CD4-positive, alpha-beta T cell treated with Interleukin-6 for 4 hours (primary cell): ENCODE measurements around the gene KIF26B.

ENCODE experiments used
- DNase-seq: peaks from one replicate; pipeline ENCODE4 v3.0.0-alpha.2; 2020; ENCODE audit warnings: mixed read lengths

KIF26B gene

DNA sequence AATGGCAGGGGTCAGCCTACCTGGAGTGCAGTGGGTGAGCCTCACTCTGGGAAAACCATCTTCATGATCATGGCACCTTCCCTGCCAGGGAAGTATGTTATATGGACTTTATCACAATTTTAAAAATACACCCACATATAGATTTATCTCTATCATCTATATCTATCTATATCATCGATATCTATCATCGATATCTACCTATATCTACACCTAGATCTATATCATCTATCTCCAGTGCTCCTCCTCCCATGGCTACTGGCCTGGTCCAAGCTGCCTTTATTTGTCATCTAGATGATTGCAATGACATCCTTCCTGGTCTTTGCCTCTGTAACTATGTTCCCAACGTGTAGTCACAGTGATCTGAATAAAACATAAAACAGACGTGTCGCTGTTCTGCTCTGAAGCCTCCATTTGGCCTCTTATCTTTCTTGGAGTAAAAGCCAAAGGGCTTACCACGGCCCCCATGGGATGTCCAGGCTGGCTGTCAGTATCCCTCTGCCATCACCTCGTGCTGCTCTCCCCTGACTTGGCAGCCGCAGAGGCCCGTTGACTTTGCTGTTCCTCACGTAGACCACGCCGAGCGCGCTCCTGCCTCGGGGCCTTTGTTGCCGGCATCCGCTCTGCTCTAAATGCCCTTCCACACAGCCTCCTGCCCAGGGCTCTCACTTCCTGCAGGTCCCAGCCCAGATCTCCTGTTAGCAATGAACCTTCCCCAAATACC, 20.6 kb upstream of the KIF26B start:
- no peak for DNase-seq

DNA sequence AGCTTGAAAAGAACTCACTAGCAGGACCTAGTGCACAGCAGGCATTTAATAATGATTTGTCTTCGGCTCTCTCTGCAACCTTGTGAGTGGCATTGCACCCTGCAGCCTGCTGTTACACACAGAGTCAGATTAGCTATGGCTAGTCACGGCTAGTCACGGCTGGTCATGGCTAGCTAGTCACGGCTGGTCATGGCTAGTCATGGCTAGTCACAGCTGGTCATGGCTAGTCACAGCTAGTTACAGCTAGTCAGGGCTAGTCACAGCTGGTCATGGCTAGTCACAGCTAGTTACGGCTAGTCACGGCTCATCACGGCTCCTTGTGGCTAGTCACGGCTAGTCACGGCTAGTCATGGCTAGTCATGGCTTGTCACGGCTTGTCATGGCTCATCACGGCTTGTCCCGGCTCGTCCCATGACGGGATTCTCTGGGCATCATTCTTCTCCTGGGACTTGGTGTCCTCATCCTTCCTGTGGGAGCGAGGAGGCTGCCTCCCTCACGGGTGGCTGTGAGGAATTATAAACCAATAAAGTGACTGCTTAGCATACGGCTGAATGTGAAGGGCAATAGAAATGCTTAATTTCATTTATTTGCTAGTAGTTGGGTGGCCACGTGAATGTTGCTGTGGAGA, 12.5 kb upstream of the KIF26B start:
- no peak for DNase-seq

DNA sequence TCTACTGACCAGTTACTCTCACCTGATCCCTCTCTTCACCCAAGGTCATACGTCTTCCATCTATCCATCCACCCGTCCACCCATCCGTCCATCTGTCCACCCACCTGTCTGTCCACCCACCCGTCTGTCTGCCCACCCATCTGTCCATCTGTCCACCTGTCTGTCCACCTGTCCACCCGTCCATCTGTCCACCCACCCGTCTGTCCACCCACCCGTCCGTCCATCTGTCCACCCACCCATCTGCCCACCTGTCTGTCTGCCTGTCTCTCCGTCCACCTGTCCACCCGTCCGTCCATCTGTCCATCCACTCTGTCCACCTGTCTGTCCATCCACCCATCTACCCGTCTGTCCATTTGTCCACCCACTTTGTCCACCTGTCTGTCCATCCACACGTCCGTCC, 11.8 kb upstream of the KIF26B start:
- DNase-seq: no peak

DNA sequence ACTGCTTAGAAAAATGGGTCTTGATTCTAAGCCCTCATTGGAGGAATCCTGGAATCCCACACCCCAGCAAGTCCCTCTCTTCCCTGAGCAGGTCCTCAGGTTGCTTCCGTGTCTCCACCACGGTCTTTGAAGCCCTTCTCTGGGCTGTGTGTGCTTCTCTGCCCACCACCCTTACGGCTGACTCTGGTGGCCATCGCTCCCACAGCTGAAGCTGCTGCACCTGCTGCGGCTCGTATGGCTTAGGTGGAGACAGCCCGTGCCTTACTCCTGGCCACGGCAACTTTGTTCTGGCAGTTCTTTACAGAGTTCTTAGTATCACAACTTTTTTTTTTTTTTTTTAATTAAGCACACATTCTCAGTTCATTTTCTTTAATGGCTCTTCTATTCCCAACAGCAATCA, 10.9 kb upstream of the KIF26B start:
- DNase-seq: no peak

DNA sequence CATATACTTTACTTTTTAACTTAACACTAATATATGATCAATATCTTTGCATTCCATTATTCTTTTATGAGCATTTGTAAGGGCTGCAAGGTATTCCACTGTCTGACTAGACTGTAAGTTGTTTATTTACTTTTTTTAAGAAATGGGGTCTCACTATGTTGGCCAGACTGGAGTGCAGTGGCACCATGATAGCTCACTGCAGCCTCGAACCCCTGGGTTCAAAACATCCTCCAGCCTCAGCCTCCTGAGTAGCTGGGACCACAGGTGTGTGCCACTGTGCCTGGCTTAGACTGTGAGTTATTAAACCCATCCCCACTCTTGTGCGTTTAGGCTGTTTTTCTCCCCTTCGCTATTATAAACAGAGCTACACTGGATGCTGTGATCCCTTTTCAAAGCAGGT, 6.7 kb upstream of the KIF26B start:
- DNase-seq: no peak

DNA sequence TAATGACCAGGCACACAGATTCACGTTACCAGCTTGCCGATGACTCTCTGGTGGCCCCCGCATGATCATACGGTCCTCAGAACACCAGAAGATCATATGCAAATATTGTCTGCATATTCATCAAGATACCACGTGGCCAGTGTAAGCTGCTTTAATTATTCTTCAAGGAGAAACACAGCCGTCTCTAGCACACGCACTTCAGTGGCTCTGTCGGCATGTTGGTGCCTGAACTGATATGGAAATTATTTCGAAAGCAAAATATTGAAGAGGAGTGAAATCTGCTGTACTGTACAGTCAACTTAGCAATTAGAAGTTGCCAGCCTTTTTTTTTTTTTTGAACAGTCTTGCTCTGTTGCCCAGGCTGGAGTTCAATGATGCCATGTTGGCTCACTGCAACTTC, 5.9 kb upstream of the KIF26B start:
- no peak for DNase-seq

DNA sequence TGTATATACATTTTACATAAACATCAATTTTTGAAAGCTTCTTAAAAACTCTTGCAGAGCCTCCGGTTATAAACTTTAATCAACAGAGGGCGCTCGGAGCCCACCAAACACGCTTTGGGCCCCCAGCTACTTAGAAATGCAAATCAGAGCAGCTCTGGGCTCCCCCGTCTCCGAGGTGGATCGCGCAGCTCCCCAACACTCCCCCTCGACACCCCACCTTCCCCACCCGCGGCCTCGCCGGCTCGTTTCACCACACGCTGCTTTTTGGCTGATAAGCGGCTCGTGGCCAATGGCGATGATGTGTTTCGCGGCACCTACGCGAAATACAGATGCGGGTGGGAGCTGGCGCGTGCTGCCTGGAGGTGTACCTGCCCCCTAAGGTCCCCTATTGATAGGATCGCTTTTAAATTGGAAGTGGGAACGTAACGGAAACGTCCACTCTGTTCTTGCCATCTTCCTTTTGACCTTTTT, 1.7 kb upstream of the KIF26B start:
- DNase-seq: peak; percentile 54

DNA sequence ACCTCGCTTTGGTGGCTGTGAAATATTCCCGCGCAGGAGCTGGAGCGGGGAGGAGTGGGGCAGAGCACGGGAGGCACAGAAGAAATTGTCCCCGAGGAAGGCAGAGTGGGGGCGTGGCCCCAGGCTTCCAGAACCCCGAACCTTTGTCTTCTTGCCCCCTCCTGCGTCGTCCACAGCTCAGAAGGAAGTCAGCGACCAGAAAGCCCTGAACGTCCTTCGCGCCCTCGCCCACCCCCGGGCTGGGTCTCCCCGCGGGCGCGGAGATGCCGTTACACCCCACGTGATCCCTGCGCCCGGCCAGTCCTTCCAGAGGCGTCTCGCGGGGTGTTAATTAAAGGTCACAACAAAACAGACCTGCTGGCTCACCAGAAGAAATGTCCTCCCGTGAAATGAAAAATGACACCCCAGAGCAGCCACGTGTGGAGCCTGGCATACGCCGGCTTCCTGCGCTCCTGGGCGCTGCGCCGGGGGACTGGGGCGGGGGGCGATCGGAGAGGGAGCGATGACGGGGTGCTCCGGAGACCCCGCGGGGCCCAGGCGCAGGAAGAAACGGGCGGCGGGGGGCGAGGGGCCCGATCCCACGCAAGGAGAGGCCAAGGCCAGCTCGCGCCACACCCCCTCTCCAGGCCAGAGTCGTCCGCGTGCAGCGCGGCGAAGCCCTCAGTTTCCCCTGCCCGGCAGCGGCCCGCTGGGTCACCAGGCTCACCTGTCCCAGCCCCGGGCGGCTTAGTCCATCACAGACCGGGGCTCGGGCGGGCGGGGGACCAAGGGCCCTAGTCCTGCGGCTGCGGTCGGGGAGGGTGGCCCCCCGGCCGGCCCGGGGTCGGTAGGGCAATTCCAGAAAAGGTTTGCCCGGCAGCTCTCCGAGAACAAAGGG, 995 bp upstream of the KIF26B start:
- no peak for DNase-seq

DNA sequence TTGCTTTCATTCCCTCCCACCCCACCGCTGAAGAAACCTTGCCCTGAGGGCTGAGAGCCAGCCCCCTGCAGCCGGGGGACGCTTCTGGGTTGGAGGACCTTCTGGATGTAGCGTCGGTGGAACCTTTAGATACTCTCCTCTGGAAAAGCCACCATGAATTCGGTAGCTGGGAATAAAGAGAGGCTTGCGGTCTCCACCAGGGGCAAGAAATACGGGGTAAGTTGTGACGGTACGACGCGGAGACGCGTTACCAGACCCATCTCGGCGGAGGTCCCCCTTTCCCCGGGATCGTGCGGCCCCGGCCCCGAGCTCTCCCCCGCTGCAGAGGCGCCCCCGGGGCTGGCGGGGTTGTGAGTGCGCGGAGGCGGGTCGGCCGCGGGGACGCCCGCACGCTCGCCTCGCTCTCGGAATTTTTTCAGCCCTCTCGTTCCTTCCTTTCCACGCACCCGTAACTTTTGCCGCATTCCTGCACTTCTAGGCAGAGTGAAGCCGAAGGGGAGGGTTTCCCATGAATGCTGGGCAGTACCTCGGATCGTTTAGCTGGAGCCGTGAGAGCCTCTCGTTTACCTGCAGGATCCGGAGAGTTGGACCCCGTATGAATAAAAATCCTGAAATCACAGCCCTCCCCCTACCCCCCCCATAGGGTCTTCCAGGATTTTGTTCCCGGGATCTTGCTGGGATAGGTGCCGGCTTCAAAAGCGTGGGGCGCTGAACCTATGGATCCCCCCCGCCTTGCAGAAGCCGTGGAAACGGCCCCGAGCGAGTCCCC, 671 bp downstream of the KIF26B start:
- DNase-seq: no peak

DNA sequence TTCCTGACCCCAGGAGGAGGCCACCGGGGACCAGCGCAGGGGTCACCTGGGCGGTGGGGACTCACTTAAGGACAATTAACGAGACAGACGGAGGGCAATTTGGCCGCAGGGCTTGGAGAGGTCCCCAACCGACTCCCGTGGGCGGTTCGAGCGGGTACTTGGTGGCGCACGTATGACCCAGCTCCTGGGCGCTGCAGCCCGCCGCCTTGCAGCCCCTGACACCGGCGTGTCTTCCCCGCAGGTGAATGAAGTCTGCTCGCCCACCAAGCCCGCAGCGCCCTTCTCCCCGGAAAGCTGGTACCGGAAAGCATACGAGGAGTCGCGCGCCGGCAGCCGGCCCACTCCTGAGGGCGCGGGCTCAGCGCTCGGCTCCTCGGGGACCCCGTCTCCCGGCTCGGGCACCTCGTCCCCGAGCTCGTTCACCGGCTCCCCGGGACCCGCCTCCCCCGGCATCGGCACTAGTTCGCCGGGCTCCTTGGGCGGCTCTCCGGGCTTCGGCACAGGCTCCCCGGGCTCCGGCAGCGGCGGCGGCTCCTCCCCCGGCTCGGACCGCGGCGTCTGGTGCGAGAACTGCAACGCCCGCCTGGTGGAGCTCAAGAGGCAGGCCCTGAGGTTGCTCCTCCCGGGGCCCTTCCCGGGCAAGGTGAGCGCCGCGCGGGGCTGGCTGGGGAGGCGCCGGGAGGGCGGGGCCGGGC, 1.4 kb downstream of the KIF26B start:
- peak; percentile 70 for DNase-seq

DNA sequence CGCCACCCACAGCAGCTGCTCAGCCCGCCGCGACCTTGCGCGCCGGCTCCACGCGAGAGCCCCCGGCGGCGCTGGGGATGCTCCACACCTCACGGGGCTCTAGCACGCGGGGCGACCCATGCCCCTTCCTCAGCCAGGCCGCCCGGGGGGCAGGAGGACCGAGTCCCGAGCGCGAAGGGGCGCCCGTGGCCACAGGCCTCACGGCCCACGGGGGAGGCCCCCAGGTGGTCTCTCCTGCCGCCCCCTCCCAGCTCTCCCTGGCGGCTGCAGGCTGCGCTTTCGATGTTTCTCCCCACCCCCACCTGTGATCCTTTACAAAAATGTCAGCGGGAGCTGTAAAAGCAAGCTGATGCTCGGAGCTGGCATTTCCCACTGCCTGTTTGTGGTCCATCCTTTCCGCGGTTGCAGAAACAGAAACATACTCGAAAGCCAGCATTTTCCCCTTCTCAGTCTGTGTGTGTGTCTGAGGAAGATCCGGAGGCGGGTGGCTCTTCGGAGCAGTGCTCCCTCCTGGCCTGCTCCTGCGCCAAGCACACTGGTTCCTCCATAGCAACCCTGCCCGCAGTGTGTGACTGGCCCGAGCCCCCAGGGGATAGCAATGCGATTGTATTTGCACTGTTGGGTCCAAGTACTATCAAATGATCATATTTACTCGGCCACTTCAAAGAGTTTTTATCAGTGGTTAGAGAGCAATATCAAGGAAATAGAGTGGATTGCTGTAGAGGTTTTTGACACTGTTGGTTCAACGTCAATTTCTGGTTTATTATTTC, 2.1 kb downstream of the KIF26B start:
- no peak for DNase-seq

DNA sequence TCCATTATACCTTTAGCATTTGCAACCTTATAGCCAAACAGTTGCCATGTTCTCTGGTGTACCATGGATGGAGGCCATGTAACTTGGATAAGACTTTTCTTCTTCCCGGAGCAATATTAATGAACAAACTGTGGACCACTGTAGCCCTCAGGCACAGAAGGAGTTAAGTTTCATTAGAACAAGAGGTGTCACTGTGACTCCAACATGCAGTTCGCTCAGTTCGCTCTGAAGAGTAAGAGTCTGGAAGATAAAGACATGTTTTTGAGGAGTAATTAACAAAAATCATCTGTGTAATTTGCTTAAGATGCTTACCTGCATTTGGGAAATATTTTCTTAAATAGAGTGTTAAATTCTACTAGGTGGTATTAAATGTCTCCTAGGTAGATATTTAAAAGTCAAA, 4.1 kb downstream of the KIF26B start:
- DNase-seq: no peak

DNA sequence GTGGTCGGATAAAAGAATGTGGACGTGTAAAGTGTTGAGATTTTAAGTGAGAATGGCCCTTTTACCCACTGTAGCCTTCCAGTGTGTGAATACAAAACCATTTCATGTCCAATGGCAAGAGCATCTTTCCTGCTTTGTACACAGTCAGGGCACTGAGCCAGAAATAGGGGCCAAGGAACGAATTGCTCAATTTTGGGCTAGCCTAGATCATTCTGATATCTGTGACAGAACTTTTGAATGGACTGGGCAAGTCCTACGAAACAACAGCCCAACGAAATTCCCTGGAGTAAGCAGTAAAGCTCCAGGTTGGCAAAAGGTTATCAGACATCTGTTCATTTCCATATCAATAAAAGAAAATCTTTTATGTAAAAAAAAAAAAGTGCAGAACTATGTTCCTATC, 5.5 kb downstream of the KIF26B start:
- DNase-seq: no peak

DNA sequence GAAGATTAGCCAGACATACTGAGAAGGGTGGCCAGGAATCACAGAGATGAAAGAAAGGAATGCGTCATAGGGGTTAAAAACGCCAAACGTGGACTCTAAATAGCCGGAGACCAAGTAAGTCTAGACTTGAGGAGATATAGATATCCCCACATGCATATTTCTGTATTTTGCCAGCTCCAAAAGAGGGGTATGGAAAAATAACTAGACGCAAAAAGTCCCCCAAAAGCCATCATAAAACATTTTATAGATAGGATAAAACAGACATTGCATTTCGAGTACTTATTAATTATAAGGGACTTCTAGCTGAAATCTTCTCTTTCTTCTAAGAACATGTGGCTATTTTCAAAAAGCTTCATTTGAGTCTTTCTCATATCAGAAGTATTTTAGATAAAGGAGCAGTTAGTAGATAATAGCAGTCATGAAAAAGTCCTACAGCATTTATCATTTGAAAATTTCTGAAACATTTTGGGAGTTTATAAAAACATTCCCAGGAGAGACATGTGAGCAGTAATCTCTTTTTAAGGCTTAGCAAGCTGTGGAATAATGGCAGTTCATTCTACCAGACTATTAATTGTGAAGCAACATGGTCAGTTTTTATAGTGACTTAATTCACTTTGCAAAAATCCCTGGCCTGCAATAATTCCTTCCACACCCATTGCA, 6.1 kb downstream of the KIF26B start:
- DNase-seq: no peak

DNA sequence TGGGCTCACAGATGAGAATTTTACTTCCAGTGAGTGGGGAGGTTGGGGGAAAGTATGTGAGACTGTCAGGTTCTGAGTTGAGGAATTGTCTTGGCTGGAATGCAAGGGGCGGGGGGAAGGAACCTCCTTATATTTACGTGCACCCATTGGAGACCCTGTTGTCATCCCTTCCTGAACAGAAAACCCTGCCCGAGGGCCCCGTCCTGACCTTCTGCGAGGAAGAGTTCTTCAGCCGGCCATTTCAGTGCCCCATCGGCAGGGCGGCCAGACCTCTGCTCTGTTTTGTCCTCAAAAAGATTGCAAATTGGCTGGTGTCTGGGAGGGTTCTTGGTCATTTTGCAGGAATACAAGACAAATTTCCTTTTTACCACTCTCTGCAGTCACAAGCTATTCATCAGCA, 7.1 kb downstream of the KIF26B start:
- no peak for DNase-seq

DNA sequence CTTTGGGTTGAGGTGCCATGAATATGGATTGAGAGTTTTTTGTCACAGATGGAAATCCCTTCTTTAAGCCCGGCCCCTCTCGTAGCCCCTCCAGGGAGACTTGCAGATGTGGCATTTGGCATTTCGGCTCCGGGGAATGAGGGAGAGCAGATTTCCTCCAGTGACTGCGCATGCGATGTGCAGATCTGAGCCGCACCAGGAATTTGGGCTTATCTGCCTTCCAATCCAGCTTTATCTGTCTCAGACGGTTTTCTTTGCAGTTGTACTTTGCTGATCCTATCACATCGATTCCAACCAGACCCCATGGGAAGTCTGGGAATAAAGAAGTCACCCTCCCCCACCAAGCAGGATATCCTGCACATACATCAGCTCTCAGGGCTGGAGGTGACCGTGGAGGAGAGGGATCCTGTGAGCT, 11.7 kb downstream of the KIF26B start:
- no peak for DNase-seq

DNA sequence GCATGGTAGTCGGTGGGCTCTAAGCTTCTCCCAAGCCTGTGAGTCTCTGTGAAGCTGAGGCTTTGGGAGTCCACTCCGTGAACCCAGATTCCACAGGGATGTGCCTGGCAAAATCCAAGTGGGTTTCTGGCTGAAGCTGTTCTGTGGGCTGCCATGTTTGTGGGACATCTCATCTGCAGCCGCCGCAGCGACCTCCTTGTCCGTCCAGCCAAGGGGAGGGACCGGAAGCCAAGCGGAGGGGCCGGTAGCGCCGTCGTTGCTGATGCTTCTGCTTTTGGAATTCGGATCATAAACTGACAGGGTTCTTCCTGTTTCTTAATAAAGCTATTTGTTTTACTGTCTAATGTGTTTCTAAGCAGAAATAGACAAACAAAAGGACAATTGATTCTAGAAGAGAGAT, 13.3 kb downstream of the KIF26B start:
- no peak for DNase-seq

DNA sequence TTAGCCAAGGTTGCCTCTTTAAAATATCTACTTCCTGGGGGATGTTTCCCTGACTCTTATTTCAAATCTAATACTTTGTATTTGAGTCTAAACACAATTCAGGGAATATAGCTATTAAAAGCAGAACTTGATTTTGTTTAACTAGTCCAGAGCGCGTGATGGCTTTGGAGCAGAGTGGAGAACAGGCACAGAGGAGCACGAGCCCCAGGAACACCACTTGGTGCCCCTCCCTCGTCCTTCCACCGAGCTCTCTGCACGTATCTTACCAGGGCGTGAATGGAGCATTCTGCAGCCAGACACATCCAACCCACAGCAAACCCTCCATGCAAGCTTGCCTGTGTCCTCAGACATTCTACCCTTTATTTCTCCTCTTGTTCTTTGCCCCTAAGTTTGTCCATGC, 14.1 kb downstream of the KIF26B start:
- DNase-seq: no peak

DNA sequence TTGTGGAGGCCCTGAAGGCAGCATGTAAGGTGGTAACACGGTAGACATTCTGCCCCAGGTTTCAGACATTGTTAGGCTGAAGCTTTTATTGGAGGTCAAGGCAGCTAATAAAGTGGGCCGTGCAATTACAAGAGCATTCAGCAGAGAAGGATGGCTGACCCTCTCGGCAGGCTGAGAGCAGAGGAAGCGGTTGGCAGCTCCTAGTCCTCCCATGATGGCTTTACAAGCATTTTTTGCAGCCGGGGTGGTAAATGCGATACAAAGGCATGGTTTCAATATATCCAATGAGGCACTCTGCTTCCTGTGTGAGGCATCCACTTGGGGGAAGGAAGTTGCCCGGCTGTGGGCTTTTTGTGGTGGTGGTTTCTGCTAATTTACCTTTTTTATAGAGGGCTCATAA, 14.6 kb downstream of the KIF26B start:
- DNase-seq: no peak

DNA sequence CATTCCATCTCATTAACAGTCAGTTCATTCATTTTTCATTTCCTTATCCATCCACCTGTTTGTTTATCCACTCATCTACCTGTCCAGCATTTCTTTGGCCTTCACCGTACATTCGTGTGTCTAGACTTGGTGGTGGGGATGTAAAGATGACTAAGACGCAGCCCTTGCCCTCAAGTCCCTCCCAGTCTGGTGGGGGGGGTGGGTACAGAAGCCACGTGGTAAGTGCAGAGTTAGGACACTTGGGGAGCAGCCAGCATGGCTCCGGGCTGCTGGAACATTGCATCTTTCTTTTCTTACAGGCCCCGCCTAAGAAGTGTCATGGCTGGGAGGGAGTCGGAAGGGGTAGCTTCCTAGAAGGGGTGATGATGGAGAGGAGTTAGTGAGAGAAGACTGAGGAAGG, 17.2 kb downstream of the KIF26B start:
- no peak for DNase-seq

DNA sequence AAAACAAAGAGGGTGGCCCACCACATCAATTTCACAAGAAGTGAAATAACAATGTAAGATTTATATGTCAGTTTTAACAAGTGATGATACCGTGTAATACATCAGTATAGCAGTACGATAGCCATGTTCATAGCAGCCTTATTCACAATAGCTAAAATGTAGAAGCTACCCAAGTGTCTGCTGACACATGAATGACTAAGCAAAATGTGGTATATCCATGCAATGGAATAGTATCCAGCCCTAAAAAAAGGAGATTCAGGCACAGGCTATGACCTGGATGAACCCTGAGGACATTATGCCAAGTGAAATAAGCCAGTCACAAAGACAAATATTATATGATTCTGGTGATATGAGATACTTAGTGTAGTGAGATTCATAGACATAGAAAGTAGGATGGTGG, 18.0 kb downstream of the KIF26B start:
- DNase-seq: no peak
